Osteocyte (in vitro differentiated cells): ENCODE results near the gene CHRD. TPM values are rescaled to one million over a fixed set of nuclear protein-coding genes. Genes with fewer than 3 reads are reported as not detected.

Source experiments
- total RNA-seq: library from RNA; stranded (reverse); gene quantifications from 2 replicates; pipeline ENCODE4 v1.2.1, GENCODE V29; 2021

Gene CHRD
- total RNA-seq, 1 donor from 2014 or later, result 4.4 TPM

Other genes starting within 250 kb of the CHRD start
- gene EIF2B5, start 244.7 kb upstream of the CHRD start, total RNA-seq, result 30.3 and 30.4 TPM in 2 replicates
- 110 and 121 TPM in 2 replicates for gene DVL3, start 224.7 kb upstream of the CHRD start, total RNA-seq
- 398 and 419 TPM in 2 replicates for gene AP2M1, start 205.2 kb upstream of the CHRD start, total RNA-seq
- 60.5 and 69.5 TPM in 2 replicates for gene ABCF3, start 193.9 kb upstream of the CHRD start, total RNA-seq
- 0.11 TPM in 1 of 2 replicates, not detected in the other for gene VWA5B2, start 150.5 kb upstream of the CHRD start, total RNA-seq
- 38.2 and 40.7 TPM in 2 replicates for gene ALG3, start 131.1 kb upstream of the CHRD start, total RNA-seq
- 3.9 and 4.5 TPM in 2 replicates for gene EEF1AKMT4, start 130.4 kb upstream of the CHRD start, total RNA-seq
- gene CAMK2N2, start 118.5 kb upstream of the CHRD start, total RNA-seq, result 1.8 and 2.0 TPM in 2 replicates
- gene ECE2, start 104.0 kb upstream of the CHRD start, total RNA-seq, result not detected in 2 replicates
- gene PSMD2, start 80.8 kb upstream of the CHRD start, total RNA-seq, result 222 and 239 TPM in 2 replicates
- gene EIF4G1, start 65.4 kb upstream of the CHRD start, total RNA-seq, result 367 and 385 TPM in 2 replicates
- 10.1 and 11.3 TPM in 2 replicates for gene FAM131A, start 42.5 kb upstream of the CHRD start, total RNA-seq
- gene CLCN2, start 18.4 kb upstream of the CHRD start, total RNA-seq, result 9.4 and 9.7 TPM in 2 replicates
- 56.4 and 57.7 TPM in 2 replicates for gene POLR2H, start 18.3 kb upstream of the CHRD start, total RNA-seq
- gene THPO, start 1.8 kb upstream of the CHRD start, total RNA-seq, result not detected in 2 replicates
- 10.6 and 11.4 TPM in 2 replicates for gene EPHB3, start 181.7 kb downstream of the CHRD start, total RNA-seq